Astrocyte (in vitro differentiated cells and primary cell): ENCODE data around the gene NSD2.

Experiments used
- EZH2 ChIP-seq: IDR thresholded peaks from 2 replicates; pipeline ENCODE4 v1.6.1; 2012; ENCODE audit warnings: mild to moderate bottlenecking, low read length, inconsistent platforms; ENCODE audit not compliant: insufficient read depth
- TF ChIP-seq, protein P1 (sequence below): IDR thresholded peaks from 2 replicates; pipeline ENCODE4 v1.5.1; 2011; ENCODE audit warnings: low read depth, mild to moderate bottlenecking, inconsistent platforms, low read length, moderate library complexity; ENCODE audit not compliant: insufficient read depth

DNA sequence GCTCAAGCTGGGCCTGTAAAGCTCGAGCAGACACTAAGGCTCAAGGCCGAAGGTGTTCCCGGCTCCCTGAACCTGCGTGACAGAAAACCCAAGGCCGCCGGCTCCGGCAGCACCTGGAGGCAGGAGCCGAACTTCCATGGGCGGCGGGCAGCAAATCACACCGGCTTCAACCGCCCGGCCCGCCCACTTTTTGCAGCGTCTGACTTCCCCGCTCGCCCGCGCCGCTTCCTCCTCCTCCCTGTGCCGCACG lies 940 bp upstream of the NSD2 start:
- TF ChIP-seq, protein P1, sequence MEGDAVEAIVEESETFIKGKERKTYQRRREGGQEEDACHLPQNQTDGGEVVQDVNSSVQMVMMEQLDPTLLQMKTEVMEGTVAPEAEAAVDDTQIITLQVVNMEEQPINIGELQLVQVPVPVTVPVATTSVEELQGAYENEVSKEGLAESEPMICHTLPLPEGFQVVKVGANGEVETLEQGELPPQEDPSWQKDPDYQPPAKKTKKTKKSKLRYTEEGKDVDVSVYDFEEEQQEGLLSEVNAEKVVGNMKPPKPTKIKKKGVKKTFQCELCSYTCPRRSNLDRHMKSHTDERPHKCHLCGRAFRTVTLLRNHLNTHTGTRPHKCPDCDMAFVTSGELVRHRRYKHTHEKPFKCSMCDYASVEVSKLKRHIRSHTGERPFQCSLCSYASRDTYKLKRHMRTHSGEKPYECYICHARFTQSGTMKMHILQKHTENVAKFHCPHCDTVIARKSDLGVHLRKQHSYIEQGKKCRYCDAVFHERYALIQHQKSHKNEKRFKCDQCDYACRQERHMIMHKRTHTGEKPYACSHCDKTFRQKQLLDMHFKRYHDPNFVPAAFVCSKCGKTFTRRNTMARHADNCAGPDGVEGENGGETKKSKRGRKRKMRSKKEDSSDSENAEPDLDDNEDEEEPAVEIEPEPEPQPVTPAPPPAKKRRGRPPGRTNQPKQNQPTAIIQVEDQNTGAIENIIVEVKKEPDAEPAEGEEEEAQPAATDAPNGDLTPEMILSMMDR, result no peak
- TF ChIP-seq EZH2, result no peak
